K562 (cell line): ENCODE data around the gene NEDD4L. TPM values are rescaled to one million over a fixed set of nuclear protein-coding genes. Genes with fewer than 3 reads are reported as not detected.

Source experiments
- AFF4 ChIP-seq: sonication (generic); formaldehyde crosslinking; IDR thresholded peaks from 2 replicates; pipeline ENCODE4 v1.8.0; 2023; ENCODE audit warnings: mild to moderate bottlenecking, missing genetic modification reagents
- CBFA2T2 ChIP-seq: fragments of 450-650 bp; conservative IDR thresholded peaks from 2 replicates; pipeline ENCODE4 v1.6.1; 2017; ENCODE audit warnings: mild to moderate bottlenecking
- CTCF ChIP-seq, 3 experiments: IDR thresholded peaks in 2 of 3; conservative IDR thresholded peaks in 1 of 3; 2 replicates each; pipeline ENCODE4 v1.5.1; 2011 to 2012; ENCODE audit warnings: low read length in 3 of 3, mild to moderate bottlenecking in 3 of 3, control low read depth in 2 of 3, improper control_type of control experiment in 1 of 3, inconsistent platforms in 1 of 3, low read depth in 1 of 3, mixed read lengths in 1 of 3, moderate library complexity in 1 of 3; ENCODE audit not compliant: insufficient read depth in 2 of 3
- DIDO1 ChIP-seq: fragments of 450-650 bp; IDR thresholded peaks from 2 replicates; pipeline ENCODE4 v1.6.1; 2016; ENCODE audit warnings: low read depth, missing biosample characterization, missing genetic modification characterization
- DMBX1 ChIP-seq: fragments of 250-450 bp; sonication (Bioruptor Pico); IDR thresholded peaks from 2 replicates; pipeline ENCODE4 v1.8.0; 2022; ENCODE audit warnings: inconsistent platforms, mild to moderate bottlenecking, moderate library complexity, borderline replicate concordance
- HDAC6 ChIP-seq: IDR thresholded peaks from 2 replicates; pipeline ENCODE4 v1.6.1; 2012; ENCODE audit warnings: low read depth, mild to moderate bottlenecking, control low read depth, inconsistent platforms, low read length, moderate library complexity
- MTA2 ChIP-seq: fragments of 450-650 bp; IDR thresholded peaks from 2 replicates; pipeline ENCODE4 v1.6.1; 2016; ENCODE audit warnings: low read depth
- POLR2AphosphoS5 ChIP-seq: IDR thresholded peaks from 2 replicates; pipeline ENCODE4 v1.6.1; 2011; ENCODE audit warnings: mild to moderate bottlenecking, low read depth, low read length, moderate library complexity; ENCODE audit not compliant: control insufficient read depth, insufficient read depth
- RREB1 ChIP-seq: fragments of 250-450 bp; sonication (Bioruptor Pico); IDR thresholded peaks from 2 replicates; pipeline ENCODE4 v1.4.0; 2020
- SMAD1 ChIP-seq: fragments of 150-350 bp; IDR thresholded peaks from 2 replicates; pipeline ENCODE4 v1.6.1; 2014; ENCODE audit warnings: low read length, low read depth; ENCODE audit not compliant: partially characterized antibody
- SPI1 ChIP-seq: IDR thresholded peaks from 2 replicates; pipeline ENCODE4 v1.6.1; 2011; ENCODE audit warnings: low read depth, low read length, control low read depth, borderline replicate concordance
- TFAP4 ChIP-seq: sonication (generic); formaldehyde crosslinking; IDR thresholded peaks from 2 replicates; pipeline ENCODE4 v1.8.0; 2022; ENCODE audit warnings: missing genetic modification reagents, mild to moderate bottlenecking, moderate library complexity, borderline replicate concordance
- ZFPM2 ChIP-seq: fragments of 250-450 bp; sonication (Bioruptor Pico); IDR thresholded peaks from 2 replicates; pipeline ENCODE4 v1.5.1; 2022; ENCODE audit warnings: mild to moderate bottlenecking
- ZNF217 ChIP-seq: sonication (generic); formaldehyde crosslinking; IDR thresholded peaks from 2 replicates; pipeline ENCODE4 v1.8.0; 2022; ENCODE audit warnings: mild to moderate bottlenecking, missing genetic modification reagents
- polyA plus RNA-seq, 8 experiments: library from polyadenylated mRNA; depleted of rRNA in 4 of 8; stranded (reverse) in 5 of 8; unstranded in 3 of 8; fragments of >200 nt; fragmentation: Nextera tagmentation in 2 of 8; fragmentation: Illumina TruSeq in 1 of 8; extraction: Ambion mirVana in 2 of 8; extraction: Trizol in 1 of 8; gene quantifications; 2 replicates each; pipeline versions ENCODE4 v1.2.1 to v1.2.3, GENCODE V29; 2011 to 2014; ENCODE audit warnings: inconsistent platforms in 1 of 8, missing spikeins in 1 of 8
- total RNA-seq, 7 experiments: library from RNA; depleted of rRNA in 6 of 7; stranded (reverse); fragments of >200 nt in 6 of 7; fragmentation: Illumina TruSeq in 2 of 7; extraction: Trizol in 2 of 7; gene quantifications; 2 replicates each; pipeline versions ENCODE4 v1.2.1 to v1.2.3, GENCODE V29; 2011 to 2021; ENCODE audit warnings: low replicate concordance in 1 of 7

The NEDD4L gene
- total and polyA plus RNA-seq, 9 of the 15 experiments (the other 6 are each of a cell fraction or from before 2014, with no cell fraction given) = 8.1 to 33.4 (median 19.9) TPM

GRCh38 chr18:58043491-58044369 lies at the start of gene NEDD4L (continued):
- no peak for TF ChIP-seq SPI1
- TF ChIP-seq CBFA2T2 = no peak
- no peak for TF ChIP-seq HDAC6
- no peak for TF ChIP-seq ZNF217 (CRISPR knock-in tag)
- TF ChIP-seq AFF4 (CRISPR knock-in tag) = no peak
- TF ChIP-seq POLR2AphosphoS5 = no peak
- TF ChIP-seq DIDO1 = no peak
- TF ChIP-seq ZFPM2 (CRISPR knock-in tag) = no peak
- no peak for TF ChIP-seq DMBX1
- peak; percentile 28; the same call in 1 of the 2 replicates for TF ChIP-seq TFAP4
- TF ChIP-seq SMAD1 = no peak
- TF ChIP-seq CTCF (IDR thresholded peaks at IDR 0.05 in 2 of 3, conservative IDR thresholded peaks at IDR 0.05 in 1 of 3; ENCODE audit: insufficient read depth in 2 of 3, low read depth in 1 of 3, low read length in 3 of 3) = peak; percentile 70 to 81 (median 79)
- no peak for TF ChIP-seq RREB1 (CRISPR knock-in tag)
- TF ChIP-seq MTA2 = no peak
